HUES64 (cell line): ENCODE measurements around the gene MPI.

Experiments
- H3K27ac ChIP-seq: 2 replicates; pipeline ENCODE4 v1.7.0; 2013; ENCODE audit warnings: low read depth, low read length, inconsistent platforms
- H3K27me3 ChIP-seq: 2 replicates; pipeline ENCODE4 v1.6.1; 2013; ENCODE audit warnings: mild to moderate bottlenecking, low read length; ENCODE audit not compliant: insufficient read depth
- H3K36me3 ChIP-seq: 2 replicates; pipeline ENCODE4 v1.6.1; 2013; ENCODE audit warnings: mild to moderate bottlenecking, low read length; ENCODE audit not compliant: insufficient read depth
- H3K4me1 ChIP-seq: 2 replicates; pipeline ENCODE4 v1.6.1; 2013; ENCODE audit warnings: mild to moderate bottlenecking, low read length, moderate library complexity; ENCODE audit not compliant: insufficient read depth
- H3K4me3 ChIP-seq: 2 replicates; pipeline ENCODE4 v1.5.1; 2013; ENCODE audit warnings: mild to moderate bottlenecking, low read length, moderate library complexity
- H3K9ac ChIP-seq: 2 replicates; pipeline ENCODE4 v1.6.1; 2013; ENCODE audit warnings: mild to moderate bottlenecking, low read depth, low read length
- H3K9me3 ChIP-seq: 2 replicates; pipeline ENCODE4 v1.6.1; 2013; ENCODE audit warnings: low read depth, low read length; ENCODE audit not compliant: insufficient read depth
- WGBS: fragments of 150-250, 120-280 bp; methylation state at CpG from one replicate; pipeline ENCODE4 v1.1.7; 2013; ENCODE audit warnings: missing lambda C conversion rate; 5-methylcytosine and 5-hydroxymethylcytosine counted together

MPI gene

GRCh38 chr15:74847432-74847831 lies 42.4 kb upstream of the MPI start:
- H3K27me3 ChIP-seq, result no peaks in the 10 kb centered on the region
- H3K36me3 ChIP-seq, result peaks cover 45% of the 10 kb centered on the region
- no peak overlapping the region for H3K4me3 ChIP-seq
- peaks cover 12% of the 10 kb centered on the region; the same call in 1 of the 2 replicates for H3K4me1 ChIP-seq
- H3K9me3 ChIP-seq, result no peaks in the 10 kb centered on the region
- H3K27ac ChIP-seq, result no peak overlapping the region
- no peak overlapping the region for H3K9ac ChIP-seq
- WGBS, result 95% methylated on average over 3 of the region's 3 CpGs

DNA sequence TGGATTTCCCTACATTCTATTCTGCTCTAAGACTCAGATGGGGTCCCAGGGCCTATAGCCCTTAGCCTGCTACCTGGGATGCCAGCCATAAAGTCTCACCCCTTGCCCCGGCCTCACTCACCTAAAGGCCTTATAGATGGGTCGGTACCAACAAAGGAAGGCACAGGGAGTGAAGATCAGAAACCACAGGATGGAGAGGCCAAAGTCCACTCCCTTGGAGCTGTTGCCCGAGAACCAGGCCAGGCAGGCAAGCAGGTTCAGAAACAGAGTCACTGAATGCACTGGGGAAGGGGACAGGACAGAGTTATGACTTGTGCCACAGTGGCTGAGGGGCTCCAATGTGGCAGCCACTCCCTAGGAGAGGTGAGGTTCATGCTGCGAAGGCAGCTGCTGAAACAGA lies 39.4 kb upstream of the MPI start:
- no peak overlapping the region for H3K4me3 ChIP-seq
- no peaks in the 10 kb centered on the region for H3K4me1 ChIP-seq
- no peak overlapping the region for H3K9ac ChIP-seq
- H3K9me3 ChIP-seq, result no peaks in the 10 kb centered on the region
- H3K27ac ChIP-seq, result no peak overlapping the region
- 96% methylated on average over 4 of the region's 4 CpGs for WGBS
- no peaks in the 10 kb centered on the region for H3K27me3 ChIP-seq
- peaks cover 59% of the 10 kb centered on the region for H3K36me3 ChIP-seq

DNA sequence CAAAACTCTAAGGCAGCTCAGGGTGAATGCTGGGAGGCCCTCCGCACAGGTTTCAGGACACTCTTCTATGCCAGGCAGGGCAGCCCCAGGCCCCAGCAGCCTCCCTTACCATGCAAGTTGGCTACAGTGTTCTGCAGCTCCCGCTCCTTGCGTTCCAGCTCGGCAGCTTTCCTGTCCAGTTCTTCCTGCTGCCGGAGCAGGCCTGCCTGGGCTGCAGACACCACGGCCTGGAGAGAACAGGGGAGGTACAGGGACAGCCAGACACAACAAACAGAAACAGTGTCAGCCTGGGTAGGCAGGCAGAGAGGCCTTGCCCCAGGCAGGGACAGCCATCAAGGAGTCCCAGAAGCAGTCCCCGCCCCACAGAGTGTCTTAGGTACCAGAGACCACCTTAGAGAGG lies 37.9 kb upstream of the MPI start:
- WGBS, result 95% methylated on average over 7 of the region's 7 CpGs
- Histone ChIP-seq H3K27me3 (no peaks in the 10 kb centered on the region), H3K4me1 (no peaks in the 10 kb centered on the region), H3K4me3 (no peak overlapping the region), H3K9ac (no peak overlapping the region), H3K27ac (no peak overlapping the region), H3K9me3 (no peaks in the 10 kb centered on the region), H3K36me3 (peaks cover 62% of the 10 kb centered on the region)

GRCh38 chr15:74854453-74855022 lies 35.3 kb upstream of the MPI start:
- Histone ChIP-seq H3K36me3 (peaks cover 48% of the 10 kb centered on the region), H3K4me1 (no peaks in the 10 kb centered on the region), H3K9ac (no peak overlapping the region), H3K27ac (no peak overlapping the region), H3K4me3 (no peak overlapping the region), H3K27me3 (no peaks in the 10 kb centered on the region), H3K9me3 (no peaks in the 10 kb centered on the region)
- WGBS, result 93% methylated on average over 13 of the region's 13 CpGs

- 87% methylated on average over 2 of the region's 2 CpGs for WGBS
- H3K9ac ChIP-seq, result no peak overlapping the region
- H3K9me3 ChIP-seq, result no peaks in the 10 kb centered on the region
- H3K27me3 ChIP-seq, result no peaks in the 10 kb centered on the region
- H3K4me3 ChIP-seq, result no peak overlapping the region
- peaks cover 35% of the 10 kb centered on the region for H3K36me3 ChIP-seq
- no peaks in the 10 kb centered on the region for H3K4me1 ChIP-seq
- H3K27ac ChIP-seq, result no peak overlapping the region
These were observed 34.0 kb upstream of the MPI start for GRCh38 chr15:74855857-74856256.

DNA sequence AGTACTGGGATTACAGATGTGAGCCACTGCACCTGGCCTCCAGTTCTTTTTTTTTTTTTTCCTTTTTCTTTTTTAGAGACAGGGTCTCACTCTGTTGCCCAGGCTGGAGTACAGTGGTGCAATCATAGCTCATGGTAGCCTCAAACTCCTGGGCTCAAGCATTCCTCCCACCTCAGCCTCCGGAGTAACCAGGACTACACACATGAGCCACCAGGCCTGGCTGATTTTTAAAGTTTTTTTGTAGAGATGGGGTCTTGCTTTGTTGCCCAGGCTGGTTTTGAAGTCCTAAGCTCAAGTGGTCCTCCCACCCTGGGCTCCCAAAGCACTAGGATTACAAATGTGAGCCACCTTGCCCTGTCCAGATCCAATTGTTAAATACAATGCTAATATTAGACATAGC lies 33.3 kb upstream of the MPI start:
- Histone ChIP-seq H3K9ac (no peak overlapping the region), H3K9me3 (no peaks in the 10 kb centered on the region), H3K27ac (no peak overlapping the region), H3K36me3 (peaks cover 29% of the 10 kb centered on the region), H3K4me3 (no peak overlapping the region), H3K4me1 (no peaks in the 10 kb centered on the region), H3K27me3 (no peaks in the 10 kb centered on the region)
- WGBS, result 100% methylated on average over 1 of the region's 1 CpG

DNA sequence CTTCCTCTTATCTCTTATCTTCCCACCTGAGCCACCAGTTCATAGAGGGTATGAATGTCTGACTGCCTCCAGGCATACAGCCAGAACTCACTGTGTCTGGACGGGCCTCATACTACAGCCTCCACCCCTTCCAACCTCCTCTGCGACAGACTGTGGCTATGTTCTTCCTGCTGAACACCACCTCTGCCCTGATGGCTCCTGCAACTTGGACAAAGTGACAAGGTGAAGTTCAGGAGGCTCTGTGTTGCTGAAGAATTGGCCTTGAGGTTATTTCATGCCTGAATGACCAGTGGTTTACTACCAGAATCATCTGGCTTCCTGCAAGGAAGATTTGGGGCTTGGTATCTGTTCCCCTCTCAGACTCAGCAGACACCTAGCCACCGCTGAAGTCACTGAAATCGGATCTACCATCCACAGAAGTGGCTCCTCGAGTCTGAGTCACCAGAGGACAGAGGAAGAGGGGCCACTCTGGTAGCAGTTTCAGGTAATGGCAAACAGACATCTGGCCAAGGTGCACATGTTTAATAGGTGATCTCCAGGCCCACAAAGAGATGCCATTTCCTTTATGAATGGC lies 32.7 kb upstream of the MPI start:
- peaks cover 23% of the 10 kb centered on the region for H3K36me3 ChIP-seq
- no peak overlapping the region for H3K9ac ChIP-seq
- no peaks in the 10 kb centered on the region for H3K27me3 ChIP-seq
- H3K4me3 ChIP-seq, result no peak overlapping the region
- H3K27ac ChIP-seq, result no peak overlapping the region
- no peaks in the 10 kb centered on the region for H3K4me1 ChIP-seq
- no peaks in the 10 kb centered on the region for H3K9me3 ChIP-seq
- 91% methylated on average over 5 of the region's 5 CpGs for WGBS

DNA sequence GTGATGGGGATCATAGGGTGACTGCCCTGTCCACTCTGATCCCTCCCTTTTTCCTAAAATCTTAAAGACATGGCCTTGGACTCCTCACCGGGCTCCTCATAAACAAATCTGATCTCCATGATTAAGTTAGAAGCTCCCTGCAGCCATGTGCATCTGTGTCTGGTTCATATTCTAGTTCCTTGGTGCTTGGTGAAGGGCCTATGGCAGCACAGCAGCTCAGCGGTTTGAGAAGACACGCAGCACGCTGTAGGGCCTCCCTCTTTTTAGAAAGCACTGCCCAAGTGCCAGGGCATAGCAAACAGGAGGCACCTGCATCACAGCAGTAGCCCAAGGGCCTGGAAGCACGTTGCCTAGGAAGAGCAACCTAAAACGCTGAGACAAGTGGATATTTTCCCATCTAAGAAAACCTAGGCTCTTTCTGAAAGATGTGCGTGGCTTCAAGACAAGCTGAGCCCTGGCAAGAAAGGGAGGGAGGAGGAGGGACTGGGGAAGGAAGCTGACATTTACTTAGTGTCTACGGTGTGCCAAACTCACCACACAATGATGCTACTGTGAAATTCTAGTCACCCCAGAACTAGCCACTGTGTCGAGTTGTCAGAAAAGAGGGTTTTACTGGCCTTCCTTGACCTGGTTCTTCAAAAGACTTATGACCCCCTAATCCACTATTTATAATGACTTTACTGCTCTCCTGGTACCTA lies 32.0 kb upstream of the MPI start:
- Histone ChIP-seq H3K4me3 (no peak overlapping the region), H3K27ac (no peak overlapping the region), H3K9ac (no peak overlapping the region), H3K27me3 (no peaks in the 10 kb centered on the region), H3K9me3 (no peaks in the 10 kb centered on the region), H3K36me3 (peaks cover 16% of the 10 kb centered on the region), H3K4me1 (no peaks in the 10 kb centered on the region)
- 90% methylated on average over 9 of the region's 9 CpGs for WGBS

- 98% methylated on average over 4 of the region's 4 CpGs for WGBS
- Histone ChIP-seq H3K27ac (no peak overlapping the region), H3K9me3 (no peaks in the 10 kb centered on the region), H3K4me1 (no peaks in the 10 kb centered on the region), H3K36me3 (peaks cover 11% of the 10 kb centered on the region), H3K27me3 (no peaks in the 10 kb centered on the region), H3K9ac (no peak overlapping the region), H3K4me3 (no peak overlapping the region)
These were observed 31.5 kb upstream of the MPI start for GRCh38 chr15:74858369-74858740.

- Histone ChIP-seq H3K4me3 (no peak overlapping the region), H3K27ac (no peak overlapping the region), H3K27me3 (no peaks in the 10 kb centered on the region), H3K4me1 (0 out of 2 replicates have a peak, but pooled peaks cover 5% of the 10 kb centered on the region), H3K9me3 (0 out of 2 replicates have a peak, but pooled peaks cover 3% of the 10 kb centered on the region), H3K36me3 (peaks cover 10% of the 10 kb centered on the region), H3K9ac (no peak overlapping the region)
- 93% methylated on average over 11 of the region's 11 CpGs for WGBS
These were observed 26.4 kb upstream of the MPI start for GRCh38 chr15:74863239-74864056.

DNA sequence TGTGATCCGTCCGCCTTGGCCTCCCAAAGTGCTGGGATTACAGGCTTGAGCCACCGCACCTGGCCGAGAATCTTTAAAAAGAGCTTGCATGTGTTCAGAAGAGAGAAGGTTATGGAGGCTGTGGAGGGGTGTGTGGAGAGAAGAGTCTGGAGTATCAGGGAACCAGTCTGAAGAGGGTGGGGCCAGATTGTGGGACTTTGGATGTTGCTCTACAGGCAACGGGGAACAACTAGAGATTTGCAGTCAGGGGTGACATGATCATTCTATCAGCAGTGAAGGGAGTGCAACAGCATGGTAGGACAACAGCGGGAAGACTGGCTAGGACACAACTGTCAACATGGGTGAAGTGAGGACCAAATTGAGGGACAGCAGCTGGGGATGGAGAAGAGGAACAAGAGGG lies 25.5 kb upstream of the MPI start:
- Histone ChIP-seq H3K4me3 (no peak overlapping the region), H3K36me3 (peaks cover 10% of the 10 kb centered on the region), H3K27me3 (no peaks in the 10 kb centered on the region), H3K4me1 (0 out of 2 replicates have a peak, but pooled peaks cover 5% of the 10 kb centered on the region), H3K9ac (no peak overlapping the region), H3K27ac (no peak overlapping the region), H3K9me3 (0 out of 2 replicates have a peak, but pooled peaks cover 3% of the 10 kb centered on the region)
- WGBS, result 94% methylated on average over 6 of the region's 6 CpGs
